HepG2 (cell line): ENCODE measurements around the gene ZSCAN21. TPM values are rescaled to one million over a fixed set of nuclear protein-coding genes. Genes with fewer than 3 reads are reported as not detected.

Source experiments
- ATAC-seq: fragments of 200-7000 bp; cut with Tn5 transposase; 3 replicates; pipeline ENCODE4 v1.9.1; 2020; ENCODE audit warnings: mild to moderate bottlenecking, moderate library complexity
- BruUV-seq: library from RNA; stranded (reverse); fragments of 400-500 nt; replicated peaks from 2 replicates; lab custom pipeline; 2021; lab: Mats Ljungman, UMichigan
- CTCF ChIA-PET: fragments of 300-600 bp; formaldehyde crosslinking; extraction: SDS; loops from one replicate; lab custom pipeline; 2021; ENCODE audit warnings: low total read pairs, inconsistent platforms, low intra/inter-chr PET ratio; lab: Yijun Ruan, JAX
- POLR2A ChIA-PET: fragments of 350-600 bp; sonication (Branson Sonifier 250); formaldehyde crosslinking; loops from one replicate; lab custom pipeline; 2020; ENCODE audit warnings: antibody characterized with exemption, inconsistent platforms; lab: Yijun Ruan, JAX
- DNase-seq: peaks from one replicate; pipeline ENCODE4 v3.0.0-alpha.2; 2015; ENCODE audit warnings: low spot score
- FAIRE-seq: peaks from 3 replicates; lab custom pipeline; 2011; peaks lifted over from hg19 to GRCh38; lab: Jason Lieb, UNC
- H2AFZ ChIP-seq: one replicate; pipeline ENCODE4 v1.6.1; 2011; ENCODE audit warnings: low read length, inconsistent platforms
- H3K27ac ChIP-seq: fragments of 300-600 bp; 3 replicates; pipeline ENCODE4 v1.8.0; 2011; ENCODE audit warnings: mixed run types, mild to moderate bottlenecking, mixed read lengths, low read length, inconsistent platforms; ENCODE audit not compliant: insufficient read depth; ENCODE audit errors: extremely low read length
- H3K27me3 ChIP-seq, 2 experiments: fragments of 200-600 bp in 1 of 2; 2 replicates in 1 of 2; 3 replicates in 1 of 2; pipeline versions ENCODE4 v1.6.0 to v1.8.0; 2011; ENCODE audit warnings: low read length in 2 of 2, mild to moderate bottlenecking in 2 of 2, moderate library complexity in 2 of 2, inconsistent platforms in 1 of 2; ENCODE audit not compliant: insufficient read depth in 2 of 2, control insufficient read depth in 1 of 2
- H3K36me3 ChIP-seq, 2 experiments: fragments of 200-600 bp in 1 of 2; replicated peaks in 1 of 2; 2 replicates in 1 of 2; 3 replicates in 1 of 2; pipeline versions ENCODE4 v1.5.1 to v1.8.0; 2011; ENCODE audit warnings: low read length in 2 of 2, inconsistent platforms in 1 of 2; ENCODE audit not compliant: insufficient read depth in 2 of 2, control insufficient read depth in 1 of 2
- H3K4me1 ChIP-seq: 2 replicates; pipeline ENCODE4 v1.5.1; 2012; ENCODE audit warnings: low read length, inconsistent platforms; ENCODE audit not compliant: insufficient read depth
- H3K4me2 ChIP-seq: 2 replicates; pipeline ENCODE4 v1.6.0; 2011; ENCODE audit warnings: low read depth, low read length, inconsistent platforms
- H3K4me3 ChIP-seq, 3 experiments: fragments of 200-600 bp in 1 of 3; sonication (generic), shearing (Covaris generic) in 1 of 3; replicated peaks in 1 of 3; 2 replicates each; pipeline ENCODE4 v1.5.1; 2011 to 2016; ENCODE audit warnings: low read length in 3 of 3, inconsistent platforms in 2 of 3, low read depth in 2 of 3, mild to moderate bottlenecking in 2 of 3, control low read depth in 1 of 3, mixed read lengths in 1 of 3; ENCODE audit not compliant: insufficient read depth in 1 of 3
- H3K79me2 ChIP-seq: one replicate; pipeline ENCODE4 v1.6.1; 2011; ENCODE audit warnings: low read length, inconsistent platforms; ENCODE audit not compliant: insufficient read depth
- H3K9ac ChIP-seq: 2 replicates; pipeline ENCODE4 v1.6.0; 2011; ENCODE audit warnings: mild to moderate bottlenecking, low read depth, low read length, inconsistent platforms; ENCODE audit not compliant: insufficient read depth
- H3K9me3 ChIP-seq: 2 replicates; pipeline ENCODE4 v1.5.1; 2012; ENCODE audit warnings: mild to moderate bottlenecking, low read length
- H4K20me1 ChIP-seq: 2 replicates; pipeline ENCODE4 v1.6.0; 2011; ENCODE audit warnings: inconsistent platforms, mild to moderate bottlenecking, low read length, moderate library complexity; ENCODE audit not compliant: insufficient read depth
- AHDC1 ChIP-seq: sonication (generic); formaldehyde crosslinking; IDR thresholded peaks from 2 replicates; pipeline ENCODE4 v1.5.1; 2020; ENCODE audit warnings: mild to moderate bottlenecking, missing genetic modification reagents, borderline replicate concordance
- ARID5B ChIP-seq: IDR thresholded peaks from 2 replicates; pipeline ENCODE4 v1.4.0; 2020; ENCODE audit warnings: mild to moderate bottlenecking, missing genetic modification reagents
- HNF4A ChIP-seq: sonication (generic); formaldehyde crosslinking; IDR thresholded peaks from 2 replicates; pipeline ENCODE4 v1.4.0; 2020; ENCODE audit warnings: missing genetic modification reagents
- KLF15 ChIP-seq: sonication (generic); formaldehyde crosslinking; IDR thresholded peaks from 2 replicates; pipeline ENCODE4 v1.8.1; 2023; ENCODE audit warnings: borderline replicate concordance, mild to moderate bottlenecking, inconsistent platforms, missing genetic modification reagents, mixed read lengths
- PRPF4 ChIP-seq: fragments of 200-400 bp; formaldehyde crosslinking; IDR thresholded peaks from 2 replicates; pipeline ENCODE4 v1.6.1; 2016; ENCODE audit warnings: low read length, low read depth; ENCODE audit not compliant: poor library complexity, severe bottlenecking
- SP140L ChIP-seq: sonication (generic); formaldehyde crosslinking; IDR thresholded peaks from 2 replicates; pipeline ENCODE4 v1.4.0; 2020; ENCODE audit warnings: missing genetic modification reagents, borderline replicate concordance
- TARDBP ChIP-seq: sonication (generic); formaldehyde crosslinking; IDR thresholded peaks from 2 replicates; pipeline ENCODE4 v1.8.0; 2022; ENCODE audit warnings: mild to moderate bottlenecking, missing genetic modification reagents
- TOPORS ChIP-seq: sonication (generic); formaldehyde crosslinking; IDR thresholded peaks from 2 replicates; pipeline ENCODE4 v1.8.0; 2023; ENCODE audit warnings: mild to moderate bottlenecking, missing genetic modification reagents
- ZBTB3 ChIP-seq: sonication (generic); formaldehyde crosslinking; IDR thresholded peaks from 2 replicates; pipeline ENCODE4 v1.4.0; 2020; ENCODE audit warnings: low read depth, mild to moderate bottlenecking, moderate library complexity, missing genetic modification reagents, borderline replicate concordance
- ZNF354B ChIP-seq: sonication (generic); formaldehyde crosslinking; IDR thresholded peaks from 2 replicates; pipeline ENCODE4 v1.8.0; 2022; ENCODE audit warnings: mild to moderate bottlenecking, missing genetic modification reagents
- WGBS: methylation state at CpG from one replicate; pipeline ENCODE4 v1.1.6; 2017; ENCODE audit warnings: low lambda C conversion rate; 5-methylcytosine and 5-hydroxymethylcytosine counted together
- in situ Hi-C: cut with HindIII; loops from 2 replicates; pipeline ENCODE4 v1.10.0; 2017; ENCODE audit warnings: low pct_unique_long_range_greater_than_20kb; ENCODE audit not compliant: extremely low pct_ligation_motif_present
- intact Hi-C: fragments of 100-400 bp; cut with micrococcal nuclease; formaldehyde crosslinking; loops from one replicate; pipeline ENCODE4 v1.10.0; 2022; ENCODE audit not compliant: unreplicated experiment
- polyA plus RNA-seq, 8 experiments: library from polyadenylated mRNA; depleted of rRNA in 3 of 8; stranded (reverse) in 7 of 8; unstranded in 1 of 8; fragments of >200 nt; fragmentation: Illumina TruSeq in 4 of 8; extraction: Trizol in 4 of 8; gene quantifications; 2 replicates each; pipeline versions ENCODE4 v1.2.1 to v1.2.3, GENCODE V29; 2011 to 2016; ENCODE audit warnings: low read depth in 4 of 8, missing spikeins in 1 of 8, mixed read lengths in 1 of 8; ENCODE audit not compliant: insufficient read depth in 1 of 8
- total RNA-seq, 5 experiments: library from RNA; depleted of rRNA; stranded (reverse); fragments of >200 nt; fragmentation: Illumina TruSeq; extraction: Trizol; gene quantifications; 2 replicates each; pipeline ENCODE4 v1.2.3, GENCODE V29; 2016; ENCODE audit warnings: low read depth in 1 of 5
- TF ChIP-seq, protein P1 (sequence below): sonication (generic); formaldehyde crosslinking; IDR thresholded peaks from 2 replicates; pipeline ENCODE4 v1.8.1; 2022; ENCODE audit warnings: low read depth, mild to moderate bottlenecking, missing genetic modification reagents

The ZSCAN21 gene
- total and polyA plus RNA-seq, 2 of the 13 experiments (the other 11 are each of a cell fraction or from before 2014, with no cell fraction given): 7.0 to 10.0 TPM

DNA sequence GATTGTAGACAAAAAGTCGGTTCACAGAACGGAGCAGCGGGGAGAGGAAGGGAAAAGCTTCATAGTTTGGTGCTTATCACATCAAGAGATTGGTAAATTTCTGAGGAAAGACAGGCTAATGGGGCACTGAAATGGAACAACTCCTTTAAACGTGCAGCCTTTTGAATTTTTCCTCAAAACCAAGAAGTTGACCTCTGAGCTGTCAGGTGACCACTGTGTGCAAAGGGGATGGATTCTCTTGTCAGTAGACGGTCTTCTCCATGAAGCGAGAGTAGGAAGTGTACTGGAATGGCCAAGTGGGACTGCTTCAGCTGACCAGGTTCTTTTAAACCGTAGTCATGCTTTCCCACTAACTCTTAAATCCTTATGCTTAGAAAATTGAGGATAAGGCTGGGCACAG, 11.2 kb upstream of the ZSCAN21 start:
- 0 out of 3 replicates have a peak, but pooled peaks have one; percentile 13 for ATAC-seq
- TF ChIP-seq ZBTB3 (CRISPR knock-in tag) (no peak), HNF4A (peak; percentile 38), KLF15 (CRISPR knock-in tag) (no peak), AHDC1 (CRISPR knock-in tag) (0 out of 2 replicates have a peak, but pooled peaks have one; percentile 3), ZNF354B (0 out of 2 replicates have a peak, but pooled peaks have one; percentile 46), TOPORS (CRISPR knock-in tag) (0 out of 2 replicates have a peak, but pooled peaks have one; percentile 52), TARDBP (peak; percentile 22; the same call in 1 of the 2 replicates), SP140L (CRISPR knock-in tag) (no peak), ARID5B (CRISPR knock-in tag) (no peak), PRPF4 (peak; percentile 76)
- TF ChIP-seq, protein P1, sequence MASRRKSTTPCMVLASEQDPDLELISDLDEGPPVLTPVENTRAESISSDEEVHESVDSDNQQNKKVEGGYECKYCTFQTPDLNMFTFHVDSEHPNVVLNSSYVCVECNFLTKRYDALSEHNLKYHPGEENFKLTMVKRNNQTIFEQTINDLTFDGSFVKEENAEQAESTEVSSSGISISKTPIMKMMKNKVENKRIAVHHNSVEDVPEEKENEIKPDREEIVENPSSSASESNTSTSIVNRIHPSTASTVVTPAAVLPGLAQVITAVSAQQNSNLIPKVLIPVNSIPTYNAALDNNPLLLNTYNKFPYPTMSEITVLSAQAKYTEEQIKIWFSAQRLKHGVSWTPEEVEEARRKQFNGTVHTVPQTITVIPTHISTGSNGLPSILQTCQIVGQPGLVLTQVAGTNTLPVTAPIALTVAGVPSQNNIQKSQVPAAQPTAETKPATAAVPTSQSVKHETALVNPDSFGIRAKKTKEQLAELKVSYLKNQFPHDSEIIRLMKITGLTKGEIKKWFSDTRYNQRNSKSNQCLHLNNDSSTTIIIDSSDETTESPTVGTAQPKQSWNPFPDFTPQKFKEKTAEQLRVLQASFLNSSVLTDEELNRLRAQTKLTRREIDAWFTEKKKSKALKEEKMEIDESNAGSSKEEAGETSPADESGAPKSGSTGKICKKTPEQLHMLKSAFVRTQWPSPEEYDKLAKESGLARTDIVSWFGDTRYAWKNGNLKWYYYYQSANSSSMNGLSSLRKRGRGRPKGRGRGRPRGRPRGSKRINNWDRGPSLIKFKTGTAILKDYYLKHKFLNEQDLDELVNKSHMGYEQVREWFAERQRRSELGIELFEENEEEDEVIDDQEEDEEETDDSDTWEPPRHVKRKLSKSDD (CRISPR knock-in tag): 0 out of 2 replicates have a peak, but pooled peaks have one; percentile 51

More for the DNA sequence above, 11.2 kb upstream of the ZSCAN21 start:
- DNase-seq (peak; percentile 12), FAIRE-seq (peak; percentile 36)
- Histone ChIP-seq H3K27ac (peak overlapping the region; percentile 76), H4K20me1 (no peaks in the 10 kb centered on the region), H3K36me3 (peaks cover 11 to 24% of the 10 kb centered on the region in 2 experiments), H3K9me3 (no peaks in the 10 kb centered on the region), H3K4me3 (no peak overlapping the region), H3K4me2 (peak overlapping the region; percentile 70; the same call in 1 of the 2 replicates), H3K27me3 (no peaks in the 10 kb centered on the region), H2AFZ (no peak overlapping the region), H3K9ac (no peak overlapping the region), H3K4me1 (peaks cover 70% of the 10 kb centered on the region), H3K79me2 (peaks cover 4% of the 10 kb centered on the region)
- TSS peak; percentile 3 for BruUV-seq
- 55% methylated on average over 7 of the region's 7 CpGs for WGBS
- ChIA-PET CTCF (no interaction called here), POLR2A (interaction anchor here (1.0 to 2.5 kb wide), 3 partner anchors 14 to 40 kb away, joined by 3 to 7 read pairs (median 7); no protein-coding TSS in a partner anchor)
- intact Hi-C loops: no loop called here
- in situ Hi-C loops: no loop called here
